ENCODE measurements around the gene EDN3.

DNA sequence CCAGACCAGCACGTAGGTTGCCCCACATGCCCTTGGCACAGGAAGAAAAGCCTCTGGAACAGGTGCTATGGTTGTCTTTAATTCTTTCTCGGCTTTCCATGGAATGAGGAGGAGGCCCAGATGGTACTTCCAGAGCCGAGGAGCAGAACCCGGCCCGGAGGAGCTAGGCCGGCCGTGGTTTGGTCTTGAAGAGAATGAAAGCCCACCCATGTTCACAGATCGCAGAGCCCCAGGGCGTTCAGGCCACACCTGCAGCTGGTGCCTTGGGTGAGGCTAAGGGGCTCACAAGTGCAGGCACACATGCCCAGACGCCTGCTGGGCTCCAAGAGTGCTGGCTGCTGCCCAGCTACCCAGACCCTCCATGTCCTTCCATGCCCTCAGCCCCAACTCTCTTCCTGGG lies 20.0 kb downstream of the EDN3 start:
- TF ChIP-seq, protein P1, sequence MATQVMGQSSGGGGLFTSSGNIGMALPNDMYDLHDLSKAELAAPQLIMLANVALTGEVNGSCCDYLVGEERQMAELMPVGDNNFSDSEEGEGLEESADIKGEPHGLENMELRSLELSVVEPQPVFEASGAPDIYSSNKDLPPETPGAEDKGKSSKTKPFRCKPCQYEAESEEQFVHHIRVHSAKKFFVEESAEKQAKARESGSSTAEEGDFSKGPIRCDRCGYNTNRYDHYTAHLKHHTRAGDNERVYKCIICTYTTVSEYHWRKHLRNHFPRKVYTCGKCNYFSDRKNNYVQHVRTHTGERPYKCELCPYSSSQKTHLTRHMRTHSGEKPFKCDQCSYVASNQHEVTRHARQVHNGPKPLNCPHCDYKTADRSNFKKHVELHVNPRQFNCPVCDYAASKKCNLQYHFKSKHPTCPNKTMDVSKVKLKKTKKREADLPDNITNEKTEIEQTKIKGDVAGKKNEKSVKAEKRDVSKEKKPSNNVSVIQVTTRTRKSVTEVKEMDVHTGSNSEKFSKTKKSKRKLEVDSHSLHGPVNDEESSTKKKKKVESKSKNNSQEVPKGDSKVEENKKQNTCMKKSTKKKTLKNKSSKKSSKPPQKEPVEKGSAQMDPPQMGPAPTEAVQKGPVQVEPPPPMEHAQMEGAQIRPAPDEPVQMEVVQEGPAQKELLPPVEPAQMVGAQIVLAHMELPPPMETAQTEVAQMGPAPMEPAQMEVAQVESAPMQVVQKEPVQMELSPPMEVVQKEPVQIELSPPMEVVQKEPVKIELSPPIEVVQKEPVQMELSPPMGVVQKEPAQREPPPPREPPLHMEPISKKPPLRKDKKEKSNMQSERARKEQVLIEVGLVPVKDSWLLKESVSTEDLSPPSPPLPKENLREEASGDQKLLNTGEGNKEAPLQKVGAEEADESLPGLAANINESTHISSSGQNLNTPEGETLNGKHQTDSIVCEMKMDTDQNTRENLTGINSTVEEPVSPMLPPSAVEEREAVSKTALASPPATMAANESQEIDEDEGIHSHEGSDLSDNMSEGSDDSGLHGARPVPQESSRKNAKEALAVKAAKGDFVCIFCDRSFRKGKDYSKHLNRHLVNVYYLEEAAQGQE (IDR thresholded peaks at IDR 0.05; ENCODE audit: insufficient read depth in 1 of 2, low read depth in 2 of 2, low read length in 2 of 2), result no peak
- TF ChIP-seq TAF1 (IDR thresholded peaks at IDR 0.05; ENCODE audit: borderline replicate concordance, insufficient read depth, low read length) (no peak), POLR2AphosphoS5 (IDR thresholded peaks at IDR 0.05; ENCODE audit: low read depth, low read length) (no peak), SIN3A (IDR thresholded peaks at IDR 0.05; ENCODE audit: borderline replicate concordance, insufficient read depth, low read length) (no peak)
